Liver (tissue), 9 donors: Measurements from ENCODE around the gene HNRNPA3. TPM values are rescaled to one million over a fixed set of nuclear protein-coding genes. Genes with fewer than 3 reads are reported as not detected.

ENCODE experiments used
- DNase-seq: peaks from one replicate; pipeline ENCODE4 v3.0.0-alpha.2; 2017; ENCODE audit warnings: low spot score
- H3K27ac ChIP-seq, 2 donors: one replicate each; pipeline ENCODE4 v1.7.0; 2013; ENCODE audit warnings: inconsistent platforms in 2 of 2, low read length in 2 of 2, control low read depth in 1 of 2, low read depth in 1 of 2, mild to moderate bottlenecking in 1 of 2
- H3K27me3 ChIP-seq, 4 donors: one replicate each; pipeline versions ENCODE4 v1.6.1 to v1.7.0; 2013; ENCODE audit warnings: low read length in 3 of 4, inconsistent platforms in 1 of 4, mild to moderate bottlenecking in 1 of 4, moderate library complexity in 1 of 4; ENCODE audit not compliant: control insufficient read depth in 4 of 4, insufficient read depth in 4 of 4
- H3K36me3 ChIP-seq, 4 donors: one replicate each; pipeline versions ENCODE4 v1.6.1 to v1.7.0; 2013; ENCODE audit warnings: low read length in 3 of 4, mild to moderate bottlenecking in 3 of 4, low read depth in 1 of 4, moderate library complexity in 1 of 4; ENCODE audit not compliant: control insufficient read depth in 4 of 4, insufficient read depth in 3 of 4
- H3K4me1 ChIP-seq, 4 donors: one replicate each; pipeline versions ENCODE4 v1.6.1 to v1.7.0; 2013; ENCODE audit warnings: low read length in 3 of 4, mild to moderate bottlenecking in 3 of 4, moderate library complexity in 1 of 4; ENCODE audit not compliant: control insufficient read depth in 4 of 4, insufficient read depth in 4 of 4
- H3K4me3 ChIP-seq, 3 donors: one replicate each; pipeline versions ENCODE4 v1.6.1 to v1.7.0; 2013; ENCODE audit warnings: low read length in 3 of 3, control low read depth in 1 of 3, low read depth in 1 of 3, mild to moderate bottlenecking in 1 of 3
- H3K9ac ChIP-seq, 2 donors: one replicate each; pipeline ENCODE4 v1.7.0; 2013; ENCODE audit warnings: low read length in 2 of 2, mild to moderate bottlenecking in 2 of 2, moderate library complexity in 2 of 2, control low read depth in 1 of 2, low read depth in 1 of 2
- H3K9me3 ChIP-seq, 4 donors: one replicate each; pipeline versions ENCODE4 v1.6.1 to v1.7.0; 2013; ENCODE audit warnings: low read length in 3 of 4; ENCODE audit not compliant: control insufficient read depth in 4 of 4
- ATF3 ChIP-seq: IDR thresholded peaks from 2 replicates; pipeline ENCODE4 v1.6.1; 2016; ENCODE audit warnings: antibody characterized with exemption
- CTCF ChIP-seq: fragments of 150-350 bp; IDR thresholded peaks from 2 replicates; pipeline ENCODE4 v1.5.1; 2017; ENCODE audit warnings: improper control_type of control experiment, low read depth, low read length; ENCODE audit not compliant: missing input control
- EGR1 ChIP-seq, 2 donors: IDR thresholded peaks; 2 replicates each; pipeline ENCODE4 v1.6.1; 2016 to 2018; ENCODE audit warnings: antibody characterized with exemption in 2 of 2, low read depth in 2 of 2
- FOXA1 ChIP-seq: IDR thresholded peaks from 2 replicates; pipeline ENCODE4 v1.6.1; 2016; ENCODE audit warnings: antibody characterized with exemption
- FOXA2 ChIP-seq: IDR thresholded peaks from 2 replicates; pipeline ENCODE4 v1.6.1; 2016; ENCODE audit warnings: antibody characterized with exemption
- GABPA ChIP-seq, 2 donors: IDR thresholded peaks in 1 of 2; conservative IDR thresholded peaks in 1 of 2; 2 replicates each; pipeline ENCODE4 v1.6.1; 2016; ENCODE audit warnings: antibody characterized with exemption in 2 of 2, mild to moderate bottlenecking in 1 of 2, moderate library complexity in 1 of 2
- HNF4A ChIP-seq, 2 donors: conservative IDR thresholded peaks; 2 replicates each; pipeline ENCODE4 v1.6.1; 2016; ENCODE audit warnings: antibody characterized with exemption in 2 of 2, mild to moderate bottlenecking in 2 of 2
- HNF4G ChIP-seq: IDR thresholded peaks from 2 replicates; pipeline ENCODE4 v1.6.1; 2016; ENCODE audit warnings: antibody characterized with exemption
- JUND ChIP-seq, 2 donors: IDR thresholded peaks; 2 replicates each; pipeline ENCODE4 v1.6.1; 2016; ENCODE audit warnings: antibody characterized with exemption in 2 of 2
- MAX ChIP-seq: IDR thresholded peaks from 2 replicates; pipeline ENCODE4 v1.6.1; 2016; ENCODE audit warnings: antibody characterized with exemption
- NR2F2 ChIP-seq: IDR thresholded peaks from 2 replicates; pipeline ENCODE4 v1.6.1; 2016; ENCODE audit warnings: antibody characterized with exemption
- RAD21 ChIP-seq, 2 donors: IDR thresholded peaks; 2 replicates each; pipeline ENCODE4 v1.6.1; 2016; ENCODE audit warnings: antibody characterized with exemption in 2 of 2, mild to moderate bottlenecking in 2 of 2
- REST ChIP-seq: IDR thresholded peaks from 2 replicates; pipeline ENCODE4 v1.6.1; 2016; ENCODE audit warnings: antibody characterized with exemption, mild to moderate bottlenecking
- RXRA ChIP-seq, 2 donors: IDR thresholded peaks; 2 replicates each; pipeline ENCODE4 v1.6.1; 2017 to 2018; ENCODE audit warnings: antibody characterized with exemption in 2 of 2, mild to moderate bottlenecking in 1 of 2
- SP1 ChIP-seq: IDR thresholded peaks from 2 replicates; pipeline ENCODE4 v1.6.1; 2018; ENCODE audit warnings: antibody characterized with exemption, mild to moderate bottlenecking
- TAF1 ChIP-seq: conservative IDR thresholded peaks from 2 replicates; pipeline ENCODE4 v1.6.1; 2016; ENCODE audit warnings: antibody characterized with exemption, mild to moderate bottlenecking
- YY1 ChIP-seq: IDR thresholded peaks from 2 replicates; pipeline ENCODE4 v1.6.1; 2016; ENCODE audit warnings: antibody characterized with exemption, mild to moderate bottlenecking
- ZBTB33 ChIP-seq: IDR thresholded peaks from 2 replicates; pipeline ENCODE4 v1.6.1; 2016; ENCODE audit warnings: antibody characterized with exemption
- WGBS: extraction: QIAGEN DNeasy Blood & Tissue Kit; methylation state at CpG from one replicate; pipeline ENCODE4 v1.1.7; 2013; 5-methylcytosine and 5-hydroxymethylcytosine counted together
- polyA plus RNA-seq, 2 donors: library from polyadenylated mRNA; stranded (reverse) in 1 of 2; unstranded in 1 of 2; fragments of 200-250 nt in 1 of 2; fragments of >200 nt in 1 of 2; fragmentation: Nextera tagmentation in 1 of 2; extraction: Ambion mirVana in 1 of 2; gene quantifications; one replicate each; pipeline versions ENCODE4 v1.2.1 to v1.2.3, GENCODE V29; 2013 to 2015
- total RNA-seq, 2 donors: library from RNA; depleted of rRNA; stranded (reverse); fragments of >200 nt; gene quantifications; one replicate each; pipeline ENCODE4 v1.2.3, GENCODE V29; 2014
- donor health status: healthy.
- donor health status: healthy.
- donor health status: healthy.
- donor health status: healthy.
- donor health status: healthy.

HNRNPA3 gene
- total and polyA plus RNA-seq, 4 donors, result 22.9 to 72.5 (median 51.7) TPM

- Histone ChIP-seq H3K9ac (peak overlapping the region in 1 of 2 donors; percentile 69), H3K27me3 (no peaks in the 10 kb centered on the region), H3K9me3 (no peaks in the 10 kb centered on the region), H3K4me3 (no peak overlapping the region), H3K27ac (peak overlapping the region; percentile 72 to 91), H3K4me1 (peaks cover 0 to 18% (median 10%) of the 10 kb centered on the region in 4 donors), H3K36me3 (no peaks in the 10 kb centered on the region)
- TF ChIP-seq SP1 (no peak), GABPA (IDR thresholded peaks at IDR 0.05 in 1 of 2, conservative IDR thresholded peaks at IDR 0.05 in 1 of 2) (no peak), RXRA (IDR thresholded peaks at IDR 0.05) (no peak), HNF4A (conservative IDR thresholded peaks at IDR 0.05) (no peak), CTCF (no peak), NR2F2 (no peak), YY1 (no peak), ZBTB33 (no peak), FOXA2 (no peak)
- 71% methylated on average over 2 of the region's 2 CpGs for WGBS
- DNase-seq, result no peak
Measured at GRCh38 chr2:177272765-177273164, 60.2 kb downstream of the HNRNPA3 start.

- WGBS, result 34% methylated on average over 3 of the region's 3 CpGs
- TF ChIP-seq RAD21 (IDR thresholded peaks at IDR 0.05), result peak; percentile 37 to 48
- peak; percentile 90 for TF ChIP-seq YY1
- TF ChIP-seq REST, result peak; percentile 20
- no peak for TF ChIP-seq GABPA (IDR thresholded peaks at IDR 0.05 in 1 of 2, conservative IDR thresholded peaks at IDR 0.05 in 1 of 2)
- no peak for TF ChIP-seq TAF1
- TF ChIP-seq EGR1 (IDR thresholded peaks at IDR 0.05; ENCODE audit: low read depth in 2 of 2), result peak in 1 of 2 donors; percentile 22
- peak; percentile 34 to 40 for TF ChIP-seq JUND (IDR thresholded peaks at IDR 0.05)
- no peak for TF ChIP-seq NR2F2
- TF ChIP-seq ZBTB33, result peak; percentile 20
- no peak for TF ChIP-seq CTCF
- peak; percentile 32 for TF ChIP-seq FOXA2
- TF ChIP-seq HNF4G, result no peak
- no peak for TF ChIP-seq FOXA1
- TF ChIP-seq ATF3, result no peak
- peak; percentile 74 for TF ChIP-seq HNF4A (conservative IDR thresholded peaks at IDR 0.05)
- TF ChIP-seq RXRA (IDR thresholded peaks at IDR 0.05), result peak; percentile 72 to 84
- peak; percentile 67 for TF ChIP-seq SP1
- TF ChIP-seq MAX, result no peak
- H3K9ac ChIP-seq, result peak overlapping the region in 1 of 2 donors; percentile 80
- H3K9me3 ChIP-seq, result no peaks in the 10 kb centered on the region
- no peak overlapping the region for H3K4me3 ChIP-seq
- DNase-seq, result no peak
- peaks cover 0 to 16% (median 8%) of the 10 kb centered on the region in 4 donors for H3K4me1 ChIP-seq
- H3K27ac ChIP-seq, result peak overlapping the region; percentile 73 to 91
- no peaks in the 10 kb centered on the region for H3K36me3 ChIP-seq
- H3K27me3 ChIP-seq, result no peaks in the 10 kb centered on the region
Measured at GRCh38 chr2:177273408-177273807, 60.8 kb downstream of the HNRNPA3 start.
